CD4-positive, alpha-beta memory T cell (primary cell): Measurements from ENCODE around the gene ZNF300. TPM values are rescaled to one million over a fixed set of nuclear protein-coding genes. Genes with fewer than 3 reads are reported as not detected.
"Not testable (repeated sequence)": the region's sequence is repeated elsewhere in the genome, so short reads cannot be mapped to it uniquely, and the experiment has no call there.

ENCODE experiments used
- CTCF ChIA-PET: fragments of 350-600 bp; sonication (Branson Sonifier 250); formaldehyde crosslinking; loops from one replicate; lab custom pipeline; 2021; ENCODE audit warnings: inconsistent platforms; ENCODE audit not compliant: partially characterized antibody; lab: Charles Lee
- POLR2A ChIA-PET: fragments of 350-600 bp; sonication (Branson Sonifier 250); formaldehyde crosslinking; loops from one replicate; lab custom pipeline; 2021; ENCODE audit not compliant: partially characterized antibody; lab: Charles Lee
- DNase-seq, 5 donors: peaks; one replicate each; pipeline versions ENCODE4 v3.0.0 to v3.0.0-alpha.2; 2020 to 2022; ENCODE audit warnings: mixed read lengths in 1 of 5
- H3K27ac ChIP-seq: one replicate; pipeline ENCODE4 v1.7.0; 2013; ENCODE audit warnings: low read depth, low read length
- H3K27me3 ChIP-seq: 2 replicates; pipeline ENCODE4 v1.7.0; 2013; ENCODE audit warnings: mild to moderate bottlenecking, low read length, moderate library complexity; ENCODE audit not compliant: insufficient read depth
- H3K36me3 ChIP-seq: 2 replicates; pipeline ENCODE4 v1.7.0; 2013; ENCODE audit warnings: mild to moderate bottlenecking, low read length, moderate library complexity; ENCODE audit not compliant: insufficient read depth
- H3K4me1 ChIP-seq: 2 replicates; pipeline ENCODE4 v1.7.0; 2013; ENCODE audit warnings: mild to moderate bottlenecking, low read length, moderate library complexity; ENCODE audit not compliant: insufficient read depth
- H3K4me3 ChIP-seq, 2 donors: one replicate each; pipeline ENCODE4 v1.7.0; 2013; ENCODE audit warnings: low read length in 2 of 2, mild to moderate bottlenecking in 1 of 2
- H3K9me3 ChIP-seq, 2 donors: one replicate each; pipeline ENCODE4 v1.7.0; 2013; ENCODE audit warnings: low read length in 2 of 2, control low read depth in 1 of 2; ENCODE audit not compliant: control insufficient read depth in 1 of 2
- H3K27ac Mint-ChIP-seq, 7 donors: one replicate each; pipeline ENCODE4 v1.8.0; 2020 to 2021; ENCODE audit warnings: mixed read lengths in 7 of 7, mild to moderate bottlenecking in 6 of 7, inconsistent platforms in 3 of 7, moderate library complexity in 3 of 7
- H3K27me3 Mint-ChIP-seq, 2 donors: one replicate each; pipeline ENCODE4 v1.8.0; 2020 to 2021; ENCODE audit warnings: mixed read lengths in 2 of 2
- H3K36me3 Mint-ChIP-seq, 2 donors: one replicate each; pipeline ENCODE4 v1.8.0; 2020 to 2021; ENCODE audit warnings: mixed read lengths in 2 of 2, inconsistent platforms in 1 of 2, mild to moderate bottlenecking in 1 of 2
- H3K4me1 Mint-ChIP-seq, 4 donors: one replicate each; pipeline ENCODE4 v1.8.0; 2020 to 2021; ENCODE audit warnings: mixed read lengths in 4 of 4, mild to moderate bottlenecking in 1 of 4
- H3K4me3 Mint-ChIP-seq, 8 donors: one replicate each; pipeline ENCODE4 v1.8.0; 2020 to 2021; ENCODE audit warnings: mixed read lengths in 8 of 8, mild to moderate bottlenecking in 7 of 8, moderate library complexity in 6 of 8, inconsistent platforms in 3 of 8
- H3K9me3 Mint-ChIP-seq, 8 donors: one replicate each; pipeline ENCODE4 v1.8.0; 2020 to 2021; ENCODE audit warnings: mixed read lengths in 8 of 8, mild to moderate bottlenecking in 5 of 8, inconsistent platforms in 3 of 8, moderate library complexity in 1 of 8
- intact Hi-C: fragments of 100-400 bp; cut with micrococcal nuclease; formaldehyde crosslinking; loops from one replicate; pipeline ENCODE4 v1.15.1; 2023
- polyA plus RNA-seq, 2 donors: library from polyadenylated mRNA; unstranded; fragments of 300-500 nt; fragmentation: Illumina TruSeq; gene quantifications; one replicate each; pipeline ENCODE4 v1.2.3, GENCODE V29; 2021
- total RNA-seq, 2 experiments: library from RNA; stranded (reverse); gene quantifications; one replicate each; pipeline ENCODE4 v1.2.3, GENCODE V29; 2021

ZNF300 gene
- total and polyA plus RNA-seq, 4 experiments from 2014 or later = 0.25 to 1.2 (median 1.1) TPM

- H3K4me1 ChIP-seq, H3K36me3 ChIP-seq, H3K36me3 Mint-ChIP-seq, H3K27me3 Mint-ChIP-seq, H3K27me3 ChIP-seq, H3K9me3 ChIP-seq, H3K9me3 Mint-ChIP-seq: not testable (repeated sequence)
- Histone ChIP-seq H3K27ac (peak within 1 kb of the TSS; percentile 50), H3K4me3 (peak within 1 kb of the TSS in 1 of 2 donors; percentile 40)
- ChIA-PET CTCF (interaction anchor here (0.6 to 4.8 kb wide), 31 partner anchors 21 to 406 kb away, joined by 3 to 141 read pairs (median 7); partner anchors contain the start of genes RBM22 and SMIM3), POLR2A (interaction anchor here (1.7 to 3.2 kb wide), 6 partner anchors 45 to 388 kb away, joined by 5 to 31 read pairs (median 20); partner anchors contain the start of genes DCTN4, RBM22 and SMIM3)
- DNase-seq = peak in 4 of 5 donors; percentile 58 to 60 (median 59)
- intact Hi-C loops = loop anchor here (1.0 to 5.0 kb wide), 3 partner anchors 67 to 271 kb away; no protein-coding TSS in a partner anchor
- H3K27ac Mint-ChIP-seq = peak within 1 kb of the TSS; percentile 76 to 95 (median 92)
- peak within 1 kb of the TSS; percentile 83 to 91 (median 86) for H3K4me3 Mint-ChIP-seq
- peaks cover 16 to 33% (median 26%) of the 10 kb centered on the region in 4 donors for H3K4me1 Mint-ChIP-seq
These were observed 58.5 kb downstream of the ZNF300 start, which contains the start of gene IRGM for GRCh38 chr5:150846308-150846653. Gene IRGM (plus strand): TSS chr5:150846521. CDS start chr5:150848124, 1,603 bp downstream.

- H3K36me3 ChIP-seq, H3K4me1 ChIP-seq, DNase-seq, H3K27me3 ChIP-seq, H3K27me3 Mint-ChIP-seq, H3K9me3 ChIP-seq, H3K4me3 ChIP-seq, H3K4me3 Mint-ChIP-seq, H3K36me3 Mint-ChIP-seq, H3K27ac ChIP-seq, H3K9me3 Mint-ChIP-seq: not testable (repeated sequence)
- CTCF ChIA-PET = interaction anchor here (1.0 to 4.8 kb wide), 14 partner anchors 23 to 386 kb away, joined by 3 to 141 read pairs (median 10); partner anchors contain the start of genes RBM22 and SMIM3
- intact Hi-C loops = loop anchor here (5.0 kb wide), 1 partner anchor 272 kb away; no protein-coding TSS in a partner anchor
- Mint-ChIP-seq H3K27ac (peak overlapping the region in 1 of 7 donors; percentile 59), H3K4me1 (peaks cover 14 to 25% (median 22%) of the 10 kb centered on the region in 4 donors)
- POLR2A ChIA-PET = interaction anchor here (1.7 to 3.2 kb wide), 4 partner anchors 62 to 387 kb away, joined by 5 to 31 read pairs (median 22); partner anchors contain the start of genes DCTN4 and SMIM3
These were observed 59.5 kb downstream of the ZNF300 start for GRCh38 chr5:150845185-150845859.

Other genes with a start within 250 kb of the ZNF300 start
- not detected for gene MYOZ3, start 243.7 kb downstream of the ZNF300 start, total RNA-seq
- gene MYOZ3, start 243.7 kb downstream of the ZNF300 start, polyA plus RNA-seq = not detected
- gene RBM22, start 203.9 kb downstream of the ZNF300 start, total RNA-seq = 10 to 100 TPM; 91.0 to 91.2 TPM
- 10 to 100 TPM; 52.4 to 69.4 TPM for gene RBM22, start 203.9 kb downstream of the ZNF300 start, polyA plus RNA-seq
- 10 to 100 TPM; 45.5 to 46.0 TPM for gene DCTN4, start 146.0 kb downstream of the ZNF300 start, total RNA-seq
- gene DCTN4, start 146.0 kb downstream of the ZNF300 start, polyA plus RNA-seq = 1 to 10 TPM; 8.8 to 9.0 TPM
- gene SMIM3, start 126.2 kb downstream of the ZNF300 start, total RNA-seq = 1 to 10 TPM; 7.9 to 8.0 TPM
- gene SMIM3, start 126.2 kb downstream of the ZNF300 start, polyA plus RNA-seq = 10 to 100 TPM; 19.3 to 19.7 TPM
- gene IRGM, start 58.5 kb downstream of the ZNF300 start, total RNA-seq = 1 to 10 TPM; 3.9 to 4.7 TPM
- 1 to 10 TPM; 1.5 to 3.9 TPM for gene IRGM, start 58.5 kb downstream of the ZNF300 start, polyA plus RNA-seq
- not detected for gene GPX3, start 115.6 kb upstream of the ZNF300 start, total RNA-seq
- 1 to 10 TPM in 1 of 2 donors, not detected in 1; 1.5 TPM for gene GPX3, start 115.6 kb upstream of the ZNF300 start, polyA plus RNA-seq
- gene TNIP1, start 176.1 kb upstream of the ZNF300 start, total RNA-seq = 100 to 1,000 TPM; 227 to 233 TPM
- gene TNIP1, start 176.1 kb upstream of the ZNF300 start, polyA plus RNA-seq = 10 to 100 TPM; 31.5 to 70.2 TPM